CD14-positive monocyte (primary cell): ENCODE measurements around the gene LCE1D. TPM values are rescaled to one million over a fixed set of nuclear protein-coding genes. Genes with fewer than 3 reads are reported as not detected.

ENCODE experiments used
- DNase-seq, 3 donors: peaks; one replicate each; pipeline ENCODE4 v3.0.0-alpha.2; 2011 to 2022
- H2AFZ ChIP-seq: 2 replicates; pipeline ENCODE4 v1.6.0; 2012; ENCODE audit warnings: mild to moderate bottlenecking, low read depth, low read length, inconsistent platforms; ENCODE audit not compliant: insufficient read depth, poor library complexity, severe bottlenecking
- H3K27ac ChIP-seq, 2 donors: 1 replicate in 1 of 2; 2 replicates in 1 of 2; pipeline ENCODE4 v1.5.1; 2012 to 2013; ENCODE audit warnings: low read length in 2 of 2, control low read depth in 1 of 2, inconsistent platforms in 1 of 2, low read depth in 1 of 2, mild to moderate bottlenecking in 1 of 2
- H3K27me3 ChIP-seq, 2 donors: one replicate each; pipeline versions ENCODE4 v1.6.0 to v1.6.1; 2011 to 2013; ENCODE audit warnings: low read length in 2 of 2; ENCODE audit not compliant: control insufficient read depth in 2 of 2, insufficient read depth in 2 of 2
- H3K36me3 ChIP-seq, 2 donors: replicated peaks in 1 of 2; 1 replicate in 1 of 2; 2 replicates in 1 of 2; pipeline versions ENCODE4 v1.5.1 to v1.6.1; 2012 to 2013; ENCODE audit warnings: low read length in 2 of 2, control low read depth in 1 of 2, inconsistent platforms in 1 of 2, mild to moderate bottlenecking in 1 of 2; ENCODE audit not compliant: insufficient read depth in 2 of 2, control insufficient read depth in 1 of 2
- H3K4me1 ChIP-seq, 2 donors: 1 replicate in 1 of 2; 2 replicates in 1 of 2; pipeline versions ENCODE4 v1.5.1 to v1.6.1; 2012 to 2013; ENCODE audit warnings: low read length in 2 of 2, control low read depth in 1 of 2, inconsistent platforms in 1 of 2, mild to moderate bottlenecking in 1 of 2, moderate library complexity in 1 of 2; ENCODE audit not compliant: insufficient read depth in 2 of 2, control insufficient read depth in 1 of 2
- H3K4me2 ChIP-seq: replicated peaks from 2 replicates; pipeline ENCODE3; 2012; ENCODE audit warnings: low read length, moderate library complexity, mild to moderate bottlenecking; ENCODE audit not compliant: poor library complexity, severe bottlenecking; ENCODE audit errors: extremely low read depth
- H3K4me3 ChIP-seq, 3 experiments: fragments of 200-600 bp in 1 of 3; sonication (generic) in 1 of 3; replicated peaks in 1 of 3; 1 replicate in 2 of 3; 2 replicates in 1 of 3; pipeline ENCODE4 v1.5.1; 2011 to 2013; ENCODE audit warnings: low read length in 3 of 3, mild to moderate bottlenecking in 3 of 3, control low read depth in 2 of 3, low read depth in 2 of 3, inconsistent platforms in 1 of 3, moderate library complexity in 1 of 3
- H3K79me2 ChIP-seq: 2 replicates; pipeline ENCODE4 v1.6.0; 2012; ENCODE audit warnings: mild to moderate bottlenecking, control low read depth, inconsistent platforms, low read length, moderate library complexity; ENCODE audit not compliant: insufficient read depth
- H3K9ac ChIP-seq: 2 replicates; pipeline ENCODE4 v1.6.0; 2017; ENCODE audit warnings: low read length, mild to moderate bottlenecking; ENCODE audit not compliant: insufficient read depth, poor library complexity, severe bottlenecking
- H3K9me3 ChIP-seq, 2 donors: replicated peaks in 1 of 2; 1 replicate in 1 of 2; 2 replicates in 1 of 2; pipeline versions ENCODE4 v1.5.1 to v1.6.1; 2012 to 2013; ENCODE audit warnings: low read length in 2 of 2, control low read depth in 1 of 2; ENCODE audit not compliant: control insufficient read depth in 1 of 2, insufficient read depth in 1 of 2
- H4K20me1 ChIP-seq: 2 replicates; pipeline ENCODE4 v1.6.0; 2012; ENCODE audit warnings: mild to moderate bottlenecking, low read length, control low read depth, moderate library complexity; ENCODE audit not compliant: insufficient read depth
- H3K27ac Mint-ChIP-seq, 7 donors: one replicate each; pipeline ENCODE4 v1.8.0; 2020; ENCODE audit warnings: mild to moderate bottlenecking in 7 of 7, mixed read lengths in 7 of 7, moderate library complexity in 6 of 7, inconsistent platforms in 2 of 7
- H3K27me3 Mint-ChIP-seq, 3 donors: one replicate each; pipeline ENCODE4 v1.8.0; 2021 to 2022; ENCODE audit warnings: low read depth in 3 of 3, mild to moderate bottlenecking in 3 of 3, mixed read lengths in 3 of 3, moderate library complexity in 3 of 3, inconsistent platforms in 1 of 3
- H3K36me3 Mint-ChIP-seq, 2 donors: one replicate each; pipeline ENCODE4 v1.8.0; 2020; ENCODE audit warnings: mixed read lengths in 2 of 2, inconsistent platforms in 1 of 2, mild to moderate bottlenecking in 1 of 2
- H3K4me1 Mint-ChIP-seq: one replicate; pipeline ENCODE4 v1.8.0; 2020; ENCODE audit warnings: mild to moderate bottlenecking, mixed read lengths
- H3K4me3 Mint-ChIP-seq, 2 donors: one replicate each; pipeline ENCODE4 v1.8.0; 2020; ENCODE audit warnings: mild to moderate bottlenecking in 2 of 2, mixed read lengths in 2 of 2, moderate library complexity in 1 of 2
- H3K9me3 Mint-ChIP-seq, 7 donors: one replicate each; pipeline ENCODE4 v1.8.0; 2020 to 2022; ENCODE audit warnings: mixed read lengths in 7 of 7, mild to moderate bottlenecking in 6 of 7, moderate library complexity in 6 of 7, inconsistent platforms in 2 of 7
- whole genome bisulfite sequencing: methylation state at CpG from one replicate; pipeline ENCODE4 v1.1.5; 2013; ENCODE audit warnings: missing lambda C conversion rate; ENCODE audit not compliant: insufficient coverage; 5-methylcytosine and 5-hydroxymethylcytosine counted together
- intact Hi-C, 2 donors: fragments of 100-400 bp; cut with micrococcal nuclease; formaldehyde crosslinking; loops; one replicate each; pipeline versions ENCODE4 v1.15.0 to v1.15.1; 2023
- polyA plus RNA-seq, 3 donors: library from polyadenylated mRNA; depleted of rRNA in 1 of 3; unstranded in 2 of 3; stranded (reverse) in 1 of 3; fragments of 300-500 nt in 2 of 3; fragments of >200 nt in 1 of 3; fragmentation: Illumina TruSeq in 2 of 3; gene quantifications; 1 replicate in 2 of 3; 2 replicates in 1 of 3; pipeline ENCODE4 v1.2.3, GENCODE V29; 2012 to 2021
- TF ChIP-seq, protein P1 (sequence below): fragments of 200-600 bp; IDR thresholded peaks from one replicate; pipeline ENCODE4 v1.8.0; 2022; ENCODE audit warnings: antibody characterized with exemption, mild to moderate bottlenecking

The LCE1D gene
- polyA plus RNA-seq, 3 donors = not detected

DNA sequence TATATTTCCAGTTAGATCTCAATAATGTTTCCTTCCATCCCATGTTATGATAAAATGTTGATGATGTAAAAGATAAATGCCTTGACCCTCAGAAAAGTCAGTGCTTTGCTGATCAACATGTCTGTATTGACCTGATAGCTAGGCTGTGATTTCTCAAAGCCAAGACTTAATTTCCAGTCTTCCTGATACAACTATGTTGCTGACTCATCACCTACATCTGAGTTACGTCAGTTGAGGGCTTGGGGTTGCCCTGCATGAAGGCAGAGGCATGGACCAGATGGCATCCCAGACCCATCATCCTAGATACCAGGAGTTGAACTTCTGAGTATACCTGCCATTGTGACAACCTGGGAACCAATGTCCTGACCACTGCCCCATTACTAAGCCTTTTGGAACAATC is 4.8 kb downstream of the LCE1D start:
- Histone ChIP-seq H3K27me3 (no peaks in the 10 kb centered on the region), H4K20me1 (no peaks in the 10 kb centered on the region), H3K9ac (no peak overlapping the region), H3K79me2 (no peaks in the 10 kb centered on the region), H3K4me1 (no peaks in the 10 kb centered on the region), H2AFZ (no peak overlapping the region), H3K36me3 (no peaks in the 10 kb centered on the region), H3K4me2 (no peak overlapping the region), H3K4me3 (no peak overlapping the region), H3K27ac (no peak overlapping the region), H3K9me3 (no peaks in the 10 kb centered on the region)
- no peaks in the 10 kb centered on the region for H3K36me3 Mint-ChIP-seq
- peaks cover 2 to 14% (median 9%) of the 10 kb centered on the region in 3 donors for H3K27me3 Mint-ChIP-seq
- no peak overlapping the region for H3K27ac Mint-ChIP-seq
- intact Hi-C loops = no loop called here
- peaks cover 0 to 3% (median 0%) of the 10 kb centered on the region in 7 donors for H3K9me3 Mint-ChIP-seq
- TF ChIP-seq, protein P1, sequence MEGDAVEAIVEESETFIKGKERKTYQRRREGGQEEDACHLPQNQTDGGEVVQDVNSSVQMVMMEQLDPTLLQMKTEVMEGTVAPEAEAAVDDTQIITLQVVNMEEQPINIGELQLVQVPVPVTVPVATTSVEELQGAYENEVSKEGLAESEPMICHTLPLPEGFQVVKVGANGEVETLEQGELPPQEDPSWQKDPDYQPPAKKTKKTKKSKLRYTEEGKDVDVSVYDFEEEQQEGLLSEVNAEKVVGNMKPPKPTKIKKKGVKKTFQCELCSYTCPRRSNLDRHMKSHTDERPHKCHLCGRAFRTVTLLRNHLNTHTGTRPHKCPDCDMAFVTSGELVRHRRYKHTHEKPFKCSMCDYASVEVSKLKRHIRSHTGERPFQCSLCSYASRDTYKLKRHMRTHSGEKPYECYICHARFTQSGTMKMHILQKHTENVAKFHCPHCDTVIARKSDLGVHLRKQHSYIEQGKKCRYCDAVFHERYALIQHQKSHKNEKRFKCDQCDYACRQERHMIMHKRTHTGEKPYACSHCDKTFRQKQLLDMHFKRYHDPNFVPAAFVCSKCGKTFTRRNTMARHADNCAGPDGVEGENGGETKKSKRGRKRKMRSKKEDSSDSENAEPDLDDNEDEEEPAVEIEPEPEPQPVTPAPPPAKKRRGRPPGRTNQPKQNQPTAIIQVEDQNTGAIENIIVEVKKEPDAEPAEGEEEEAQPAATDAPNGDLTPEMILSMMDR = no peak
- no peak overlapping the region for H3K4me3 Mint-ChIP-seq
- no peaks in the 10 kb centered on the region for H3K4me1 Mint-ChIP-seq
- no peak for DNase-seq
- WGBS = 67% methylated on average over 1 of the region's 1 CpG

DNA sequence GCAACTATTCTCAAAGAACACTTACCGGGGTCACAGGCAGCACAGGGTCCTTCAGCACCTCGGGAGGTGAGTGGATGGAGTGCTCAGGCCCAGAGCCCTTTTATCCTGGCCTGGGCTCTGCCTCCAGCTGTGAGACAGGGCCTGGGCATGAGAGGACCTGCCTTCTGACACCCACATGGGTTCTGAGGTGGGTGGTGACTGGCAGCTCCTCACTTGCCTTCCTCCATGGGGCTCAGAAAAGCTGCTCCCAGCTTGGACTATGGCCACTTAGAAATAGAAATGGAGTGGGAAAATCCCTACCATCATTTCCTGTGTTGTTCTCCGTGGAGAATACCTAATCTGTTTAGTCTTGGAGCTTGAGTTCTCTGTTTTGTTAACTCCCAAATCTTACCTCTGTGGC is 10.1 kb downstream of the LCE1D start, which contains the start of gene LCE1C:
TSS of gene LCE1C (minus strand) at position 76 of the 400 bp plus-strand sequence. CDS start 1,173 bp downstream, outside the sequence.
- Histone ChIP-seq H3K79me2 (no peaks in the 10 kb centered on the region), H3K9ac (no peak within 1 kb of the TSS), H4K20me1 (no peaks in the 10 kb centered on the region), H3K9me3 (no peaks in the 10 kb centered on the region), H3K4me2 (no peak within 1 kb of the TSS), H3K36me3 (no peaks in the 10 kb centered on the region), H2AFZ (no peak within 1 kb of the TSS), H3K4me3 (no peak within 1 kb of the TSS), H3K27me3 (peaks cover 2 to 3% of the 10 kb centered on the region in 2 donors), H3K4me1 (no peaks in the 10 kb centered on the region), H3K27ac (no peak within 1 kb of the TSS)
- no CpG with 5 or more reads among the region's 3 CpGs for WGBS
- Mint-ChIP-seq H3K27me3 (peaks cover 0 to 9% (median 5%) of the 10 kb centered on the region in 3 donors), H3K4me3 (no peak within 1 kb of the TSS), H3K4me1 (no peaks in the 10 kb centered on the region), H3K27ac (no peak within 1 kb of the TSS), H3K36me3 (no peaks in the 10 kb centered on the region), H3K9me3 (peaks cover 0 to 2% (median 0%) of the 10 kb centered on the region in 7 donors)
- DNase-seq = no peak
- intact Hi-C loops = no loop called here
- TF ChIP-seq, protein P1 = no peak
